Right cardiac atrium (tissue), 5 donors: Measurements from ENCODE around the gene DHRS12. TPM values are rescaled to one million over a fixed set of nuclear protein-coding genes. Genes with fewer than 3 reads are reported as not detected.
A peak's percentile ranks its signal among the peaks of the same experiment; 100 is the strongest.

Source experiments
- ATAC-seq, 2 donors: fragments of 200-7000 bp; cut with Tn5 transposase; one replicate each; pipeline versions ENCODE4 v1.8.0 to v1.9.1; 2020; ENCODE audit warnings: moderate library complexity in 2 of 2, mild to moderate bottlenecking in 1 of 2
- DNase-seq, 3 donors: peaks; one replicate each; pipeline ENCODE4 v3.0.0-alpha.2; 2020
- H3K27ac ChIP-seq: one replicate; pipeline ENCODE4 v1.5.1; 2013; ENCODE audit warnings: mild to moderate bottlenecking, low read length, control low read depth, moderate library complexity
- H3K27me3 ChIP-seq: one replicate; pipeline ENCODE4 v1.6.1; 2013; ENCODE audit not compliant: control insufficient read depth, insufficient read depth
- H3K4me1 ChIP-seq: one replicate; pipeline ENCODE4 v1.6.1; 2013; ENCODE audit warnings: low read length; ENCODE audit not compliant: control insufficient read depth, insufficient read depth
- H3K4me3 ChIP-seq: one replicate; pipeline ENCODE4 v1.5.1; 2013; ENCODE audit warnings: low read length, control low read depth
- H3K9me3 ChIP-seq: one replicate; pipeline ENCODE4 v1.6.1; 2013; ENCODE audit warnings: low read length; ENCODE audit not compliant: control insufficient read depth
- WGBS: extraction: QIAGEN DNeasy Blood & Tissue Kit; methylation state at CpG from one replicate; pipeline ENCODE4 v1.1.7; 2013; 5-methylcytosine and 5-hydroxymethylcytosine counted together
- intact Hi-C, 4 donors: fragments of 100-400 bp; cut with DNase I; formaldehyde crosslinking; loops; one replicate each; pipeline versions ENCODE4 v1.11.0 to v1.14.0; 2022 to 2023
- polyA plus RNA-seq: library from polyadenylated mRNA; stranded (reverse); fragments of 200-250 nt; gene quantifications from one replicate; pipeline ENCODE4 v1.2.3, GENCODE V29; 2013
- total RNA-seq, 4 donors: library from RNA; stranded (reverse); fragmentation: NEBNext Ultra II Directional; extraction: Animal tissue kit (Norgen Biotek cat#: 25700); gene quantifications; one replicate each; pipeline ENCODE4 v1.2.1, GENCODE V29; 2021
- donor health status: healthy with polysubstance abuse.
- donor health status: DM: no; HTN: yes; CAD: no.
- donor health status: DM: no; HTN: no; CAD: no.
- donor health status: DM: no; HTN: yes; CAD: no; lungs with severe emphysema.
- donor health status: DM: yes; HTN: yes; CAD: no.

The DHRS12 gene
- total and polyA plus RNA-seq, 5 donors = 11.1 to 16.5 (median 13.0) TPM

DNA sequence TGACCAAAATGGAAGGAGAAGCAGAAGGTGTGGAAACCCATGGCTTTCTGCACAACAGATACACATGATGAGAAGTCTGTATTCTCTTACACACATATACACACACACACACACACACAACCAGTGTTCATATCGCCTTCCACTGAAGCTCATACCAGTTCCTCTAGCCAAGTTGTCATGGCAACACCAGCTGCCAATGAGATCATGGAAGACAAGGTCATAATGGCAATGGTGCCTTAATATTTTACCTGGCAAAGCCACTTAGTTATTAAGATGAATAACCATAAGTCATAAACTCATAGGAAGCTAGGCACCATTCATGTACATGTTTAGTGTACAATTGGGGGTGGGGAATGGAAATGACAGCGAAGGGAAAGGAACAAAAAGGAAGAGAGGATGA is 2.6 kb upstream of the DHRS12 start:
- 42% methylated on average over 2 of the region's 2 CpGs for WGBS
- intact Hi-C loops = loop anchor here in 2 of 4 donors (10.0 kb wide), 2 partner anchors 222 to 352 kb away; partner anchors contain the start of genes INTS6 (in 1 of the 2) and WDFY2 (in 1 of the 2)
- no peaks in the 10 kb centered on the region for H3K27me3 ChIP-seq
- DNase-seq = no peak
- H3K4me1 ChIP-seq = peaks cover 16% of the 10 kb centered on the region
- H3K27ac ChIP-seq = no peak overlapping the region
- ATAC-seq = no peak
- H3K4me3 ChIP-seq = no peak overlapping the region
- no peaks in the 10 kb centered on the region for H3K9me3 ChIP-seq

DNA sequence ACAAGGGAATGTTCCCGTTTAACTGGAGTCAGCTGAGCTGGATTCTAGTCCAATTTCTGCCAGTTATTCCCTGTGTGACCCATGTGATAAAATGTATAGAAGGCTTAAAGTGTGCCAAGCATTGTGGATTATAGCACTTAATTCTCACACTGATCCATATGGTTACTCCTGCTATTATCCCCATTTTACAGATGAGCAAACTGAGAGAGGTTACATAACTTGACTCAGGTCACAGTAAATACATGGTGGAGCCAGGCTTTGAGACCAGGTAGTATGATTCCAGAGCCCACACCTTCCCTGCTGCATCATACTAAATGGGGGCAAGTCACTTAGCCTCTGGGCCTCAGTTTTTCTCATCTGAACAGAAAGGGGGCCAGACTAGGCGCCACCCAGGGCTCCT is 2.0 kb upstream of the DHRS12 start:
- intact Hi-C loops = loop anchor here in 2 of 4 donors (10.0 kb wide), 2 partner anchors 221 to 351 kb away; partner anchors contain the start of genes INTS6 (in 1 of the 2) and WDFY2 (in 1 of the 2)
- no peak for DNase-seq
- H3K4me3 ChIP-seq = no peak overlapping the region
- no peaks in the 10 kb centered on the region for H3K9me3 ChIP-seq
- no peaks in the 10 kb centered on the region for H3K27me3 ChIP-seq
- no peak for ATAC-seq
- 91% methylated on average over 2 of the region's 2 CpGs for WGBS
- peaks cover 17% of the 10 kb centered on the region for H3K4me1 ChIP-seq
- no peak overlapping the region for H3K27ac ChIP-seq

GRCh38 chr13:51805313-51805712 is 1.4 kb upstream of the DHRS12 start:
- Histone ChIP-seq H3K27me3 (no peaks in the 10 kb centered on the region), H3K4me3 (no peak overlapping the region), H3K9me3 (no peaks in the 10 kb centered on the region), H3K27ac (peak overlapping the region; percentile 92), H3K4me1 (peaks cover 17% of the 10 kb centered on the region)
- intact Hi-C loops = loop anchor here in 2 of 4 donors (10.0 kb wide), 2 partner anchors 221 to 351 kb away; partner anchors contain the start of genes INTS6 (in 1 of the 2) and WDFY2 (in 1 of the 2)
- DNase-seq (peak in 1 of 3 donors; percentile 21), ATAC-seq (no peak)
- WGBS = 85% methylated on average over 4 of the region's 4 CpGs

DNA sequence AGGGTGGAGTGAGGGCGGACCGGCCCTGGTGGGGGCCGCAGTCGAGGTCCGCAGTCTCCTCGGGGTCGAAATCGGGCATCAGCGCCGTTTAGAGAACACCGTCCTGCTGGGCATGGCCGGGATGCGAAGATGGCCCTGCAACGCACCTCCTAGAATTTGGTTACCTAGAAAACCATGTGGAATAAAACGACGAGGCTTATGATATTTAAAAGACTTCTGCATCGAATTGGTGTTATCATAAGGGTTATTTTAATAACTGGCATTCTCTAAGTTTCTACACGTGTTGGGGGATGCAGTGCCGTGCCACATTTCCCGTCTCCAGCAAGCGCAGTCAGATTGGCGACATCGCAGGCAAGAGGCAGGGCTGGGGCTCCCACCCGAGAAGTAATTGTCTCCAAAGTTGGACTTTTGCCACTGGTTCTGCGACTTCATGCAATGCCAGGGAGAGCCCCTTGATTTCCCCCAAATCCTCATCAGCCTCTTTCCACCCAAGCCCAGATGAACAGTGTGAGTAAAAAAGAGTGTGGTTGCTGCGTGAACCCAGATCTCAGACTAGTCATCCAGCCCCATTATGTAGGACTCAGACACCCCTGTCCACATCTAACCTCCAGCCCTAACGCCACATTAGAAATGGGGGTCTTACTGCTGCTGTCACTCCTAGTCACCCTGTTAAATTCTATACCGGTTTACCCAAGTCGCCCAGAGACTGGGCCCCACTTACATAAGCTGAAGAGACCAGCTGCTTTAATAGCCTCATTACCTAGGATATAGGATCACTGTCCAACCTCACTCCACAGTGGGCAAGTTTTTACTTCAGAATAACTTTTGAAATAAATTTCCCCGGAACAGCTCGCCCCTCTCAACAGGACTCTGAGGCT is 571 bp upstream of the DHRS12 start:
- peak in 2 of 3 donors; percentile 77 to 80 for DNase-seq
- H3K4me1 ChIP-seq = peaks cover 17% of the 10 kb centered on the region
- H3K27ac ChIP-seq = peak overlapping the region; percentile 92
- H3K9me3 ChIP-seq = no peaks in the 10 kb centered on the region
- intact Hi-C loops = loop anchor here in 3 of 4 donors (5.0 to 10.0 kb wide), 3 partner anchors 220 to 350 kb away; partner anchors contain the start of genes WDFY2 (in 2 of the 3) and INTS6 (in 1 of the 3)
- ATAC-seq = no peak
- no peaks in the 10 kb centered on the region for H3K27me3 ChIP-seq
- WGBS = 13% methylated on average over 31 of the region's 31 CpGs
- peak overlapping the region; percentile 60 for H3K4me3 ChIP-seq

- Histone ChIP-seq H3K27me3 (no peaks in the 10 kb centered on the region), H3K4me1 (peaks cover 17% of the 10 kb centered on the region), H3K27ac (peak overlapping the region; percentile 92), H3K4me3 (peak overlapping the region; percentile 60), H3K9me3 (no peaks in the 10 kb centered on the region)
- ATAC-seq = no peak
- 38% methylated on average over 9 of the region's 9 CpGs for WGBS
- intact Hi-C loops = loop anchor here in 3 of 4 donors (5.0 to 10.0 kb wide), 3 partner anchors 218 to 348 kb away; partner anchors contain the start of genes WDFY2 (in 2 of the 3) and INTS6 (in 1 of the 3)
- peak in 1 of 3 donors; percentile 7 for DNase-seq
Measured at GRCh38 chr13:51802631-51803418, 1.1 kb downstream of the DHRS12 start.

- no peaks in the 10 kb centered on the region for H3K9me3 ChIP-seq
- intact Hi-C loops = loop anchor here in 3 of 4 donors (5.0 to 10.0 kb wide), 3 partner anchors 217 to 347 kb away; partner anchors contain the start of genes WDFY2 (in 2 of the 3) and INTS6 (in 1 of the 3)
- 33% methylated on average over 7 of the region's 7 CpGs for WGBS
- H3K4me3 ChIP-seq = no peak overlapping the region
- ATAC-seq (peak; percentile 10 to 15), DNase-seq (peak; percentile 80 to 91 (median 89))
- H3K4me1 ChIP-seq = peaks cover 14% of the 10 kb centered on the region
- no peaks in the 10 kb centered on the region for H3K27me3 ChIP-seq
- H3K27ac ChIP-seq = peak overlapping the region; percentile 92
Measured at GRCh38 chr13:51801631-51802099, 2.3 kb downstream of the DHRS12 start.

- intact Hi-C loops = loop anchor here in 3 of 4 donors (5.0 to 10.0 kb wide), 3 partner anchors 216 to 346 kb away; partner anchors contain the start of genes WDFY2 (in 2 of the 3) and INTS6 (in 1 of the 3)
- no peak for ATAC-seq
- no peaks in the 10 kb centered on the region for H3K27me3 ChIP-seq
- H3K9me3 ChIP-seq = no peaks in the 10 kb centered on the region
- H3K27ac ChIP-seq = no peak overlapping the region
- H3K4me1 ChIP-seq = peaks cover 14% of the 10 kb centered on the region
- no peak for DNase-seq
- no peak overlapping the region for H3K4me3 ChIP-seq
- 82% methylated on average over 5 of the region's 5 CpGs for WGBS
Measured at GRCh38 chr13:51800486-51800885, 3.5 kb downstream of the DHRS12 start.

DNA sequence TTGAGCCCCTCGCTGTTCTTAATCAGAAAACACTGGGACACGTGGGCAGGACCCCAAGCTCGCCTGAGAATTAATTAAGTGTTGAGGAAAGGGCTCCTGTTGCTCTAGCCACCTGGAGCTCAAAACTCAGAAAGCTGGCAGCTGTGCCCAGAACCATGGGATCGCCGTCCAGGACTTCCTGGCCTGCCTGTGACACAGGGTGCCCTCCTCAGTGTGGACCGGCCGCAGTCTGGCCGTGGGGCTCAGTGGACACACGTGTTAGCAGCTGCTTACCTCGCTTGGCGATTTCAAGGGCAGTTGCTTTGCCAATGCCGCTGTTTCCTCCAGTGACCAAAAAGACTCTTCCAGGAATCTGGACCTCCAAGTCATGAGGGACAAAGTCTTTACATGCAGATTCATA is 4.7 kb downstream of the DHRS12 start:
- Histone ChIP-seq H3K27me3 (no peaks in the 10 kb centered on the region), H3K27ac (no peak overlapping the region), H3K4me3 (no peak overlapping the region), H3K9me3 (no peaks in the 10 kb centered on the region), H3K4me1 (peaks cover 14% of the 10 kb centered on the region)
- DNase-seq (peak in 1 of 3 donors; percentile 37), ATAC-seq (no peak)
- 94% methylated on average over 12 of the region's 12 CpGs for WGBS
- intact Hi-C loops = no loop called here

DNA sequence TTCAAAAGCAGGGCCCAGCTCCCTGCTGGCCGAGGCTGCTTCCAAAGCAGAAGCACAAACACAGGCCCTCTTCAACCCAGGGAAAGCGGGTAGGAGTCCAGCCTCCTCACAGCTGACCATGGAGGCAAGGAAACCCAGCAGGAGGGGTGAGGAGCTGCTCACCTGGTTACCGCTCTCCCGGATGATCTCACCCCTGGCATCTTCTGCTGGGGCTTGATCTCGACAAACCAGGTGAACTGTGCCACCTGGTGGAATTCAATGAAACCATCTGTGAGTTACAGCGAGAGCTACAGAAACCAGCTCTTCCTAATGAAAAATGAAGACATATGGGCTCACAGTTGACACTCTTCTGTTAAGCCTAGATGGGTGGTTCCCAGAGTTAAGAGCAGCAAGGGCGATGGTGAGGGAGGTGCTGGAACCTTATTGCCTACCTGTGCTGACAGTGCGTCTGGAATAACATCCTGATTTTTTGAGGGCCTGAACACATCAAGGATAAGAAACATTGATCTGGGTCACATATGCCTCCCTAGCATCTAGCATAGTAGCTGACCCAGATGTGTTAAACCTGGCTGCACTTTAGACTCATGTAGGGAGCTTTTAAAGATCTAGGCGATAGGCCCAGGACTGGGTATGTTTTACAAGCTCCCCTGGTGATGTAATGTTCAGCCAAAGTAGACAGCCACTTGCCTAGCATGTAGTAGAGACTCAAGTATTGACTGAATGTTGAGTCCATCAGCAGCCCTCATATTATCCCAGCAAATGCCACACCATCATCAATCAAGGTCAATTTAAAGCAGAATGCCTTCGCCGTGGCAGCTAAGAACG is 6.1 kb downstream of the DHRS12 start:
- ATAC-seq (no peak), DNase-seq (peak in 1 of 3 donors; percentile 45)
- Histone ChIP-seq H3K27me3 (no peaks in the 10 kb centered on the region), H3K9me3 (no peaks in the 10 kb centered on the region), H3K27ac (no peak overlapping the region), H3K4me3 (no peak overlapping the region), H3K4me1 (peaks cover 12% of the 10 kb centered on the region)
- WGBS = 80% methylated on average over 12 of the region's 12 CpGs
- intact Hi-C loops = no loop called here

DNA sequence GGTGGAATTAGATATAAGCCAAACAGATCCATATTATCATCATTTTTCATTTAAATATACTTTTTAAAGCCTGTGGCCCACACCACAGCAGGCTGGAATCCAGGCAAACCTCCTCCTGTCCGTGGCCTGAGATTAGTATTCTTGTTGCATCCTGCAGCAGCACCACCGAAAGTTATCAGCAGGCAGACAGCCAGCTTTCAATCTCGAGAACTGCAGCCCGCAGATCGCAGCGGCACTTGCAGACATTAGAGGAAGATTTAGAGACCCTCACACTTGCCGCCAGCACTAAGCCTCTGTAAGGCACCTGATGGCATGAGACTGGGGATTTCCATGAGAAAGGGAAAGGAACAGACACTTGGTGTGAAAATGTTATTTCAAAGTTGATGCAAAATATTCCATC is 7.4 kb downstream of the DHRS12 start:
- DNase-seq (peak in 1 of 3 donors; percentile 24), ATAC-seq (no peak)
- 54% methylated on average over 7 of the region's 7 CpGs for WGBS
- H3K4me3 ChIP-seq = no peak overlapping the region
- no peaks in the 10 kb centered on the region for H3K27me3 ChIP-seq
- no peak overlapping the region for H3K27ac ChIP-seq
- no peaks in the 10 kb centered on the region for H3K9me3 ChIP-seq
- H3K4me1 ChIP-seq = peaks cover under 1% of the 10 kb centered on the region
- intact Hi-C loops = no loop called here
